ENCODE data around the gene GNA12. TPM values are rescaled to one million over a fixed set of nuclear protein-coding genes. Genes with fewer than 3 reads are reported as not detected.
A peak's percentile ranks its signal among the peaks of the same experiment; 100 is the strongest.

Gene GNA12
- total RNA-seq, 1 donor from 2014 or later: 48.5 TPM

DNA sequence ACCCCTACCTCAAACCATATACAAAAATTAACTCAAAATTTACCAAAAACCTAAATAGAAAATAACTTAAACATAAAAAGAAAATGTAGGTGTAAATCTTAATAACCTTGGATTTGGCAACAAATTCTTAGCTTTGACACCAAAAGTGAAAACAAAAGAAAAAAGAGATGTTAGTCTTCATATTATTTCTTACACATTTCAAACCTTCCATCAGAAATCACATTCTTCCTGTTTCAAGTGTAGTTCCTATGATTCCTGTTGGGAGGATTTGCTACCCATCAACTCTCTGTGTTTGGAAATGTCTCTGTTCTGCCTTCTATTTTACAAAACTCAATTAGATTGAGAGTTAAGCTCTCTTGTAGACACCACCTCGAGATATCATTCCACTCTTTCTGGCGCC is 62.0 kb downstream of the GNA12 start:
- no peak for DNase-seq (ENCODE audit: low spot score)

DNA sequence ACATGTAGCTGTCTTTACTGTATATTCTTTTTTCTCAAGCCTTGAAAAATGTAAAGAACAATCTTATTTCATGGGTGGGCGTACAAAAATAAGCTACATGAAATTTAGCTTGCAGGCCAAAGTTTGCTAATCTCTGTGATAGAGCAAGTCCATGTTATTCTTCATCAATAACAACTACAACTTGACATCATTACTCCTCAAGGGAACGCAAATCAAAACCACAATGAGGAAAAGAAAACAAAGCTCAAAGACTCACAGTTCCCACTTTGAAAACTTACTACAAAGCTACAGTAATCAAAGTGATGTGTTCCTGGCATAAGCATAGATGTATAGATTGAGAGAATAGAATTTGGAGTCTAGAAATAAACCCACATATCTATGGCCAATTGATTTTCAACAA is 62.5 kb downstream of the GNA12 start:
- no peak for DNase-seq (ENCODE audit: low spot score)

DNA sequence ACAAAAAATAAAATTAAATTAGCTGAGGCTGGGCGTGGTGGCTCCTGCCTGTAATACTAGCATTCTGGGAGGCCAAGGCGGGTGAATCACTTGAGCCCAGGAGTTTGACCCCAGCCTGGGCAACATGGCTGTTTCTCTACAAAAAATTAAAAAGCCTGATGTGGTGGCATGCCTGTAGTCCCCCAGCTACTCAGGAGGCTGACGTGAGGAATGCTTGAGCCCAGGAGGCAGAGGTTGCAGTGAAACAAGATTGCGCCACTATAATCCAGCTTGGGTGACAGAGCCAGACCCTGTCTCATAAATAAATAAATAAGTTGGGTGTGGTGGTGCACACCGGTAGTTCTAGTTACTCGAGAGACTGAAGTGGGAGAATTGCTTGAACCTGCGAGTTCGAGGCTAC is 65.1 kb downstream of the GNA12 start:
- no peak for DNase-seq (ENCODE audit: low spot score)

DNA sequence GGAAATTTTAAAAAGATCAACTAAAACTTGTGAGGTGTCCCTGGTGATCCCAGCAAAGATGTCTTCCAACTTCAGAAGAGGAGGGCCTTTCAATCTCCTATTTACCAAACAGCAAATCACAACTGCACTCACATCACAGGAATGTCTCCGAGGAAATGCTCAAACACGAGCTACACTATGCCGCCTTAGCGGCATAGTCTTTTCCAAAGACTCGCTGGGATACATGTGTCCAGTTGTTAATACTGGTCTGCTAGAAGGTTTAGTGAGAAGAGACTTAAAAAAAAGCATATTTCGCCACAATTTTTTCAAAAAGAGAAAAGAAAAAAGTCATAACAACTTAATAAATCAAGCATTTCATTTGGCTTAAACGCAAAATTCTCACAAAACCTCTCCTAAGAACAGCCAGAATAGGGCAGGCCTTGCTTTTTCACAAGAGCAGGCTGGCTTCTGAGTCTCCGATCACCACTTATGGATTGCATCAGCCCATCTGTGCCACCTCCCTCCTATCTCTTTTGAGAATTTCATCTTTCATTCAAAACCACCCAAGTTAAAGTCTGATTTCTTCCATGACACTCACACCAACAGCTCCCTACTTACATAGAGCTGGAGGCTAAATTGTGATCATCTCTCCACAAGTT is 66.1 kb downstream of the GNA12 start:
- DNase-seq (ENCODE audit: low spot score): no peak

DNA sequence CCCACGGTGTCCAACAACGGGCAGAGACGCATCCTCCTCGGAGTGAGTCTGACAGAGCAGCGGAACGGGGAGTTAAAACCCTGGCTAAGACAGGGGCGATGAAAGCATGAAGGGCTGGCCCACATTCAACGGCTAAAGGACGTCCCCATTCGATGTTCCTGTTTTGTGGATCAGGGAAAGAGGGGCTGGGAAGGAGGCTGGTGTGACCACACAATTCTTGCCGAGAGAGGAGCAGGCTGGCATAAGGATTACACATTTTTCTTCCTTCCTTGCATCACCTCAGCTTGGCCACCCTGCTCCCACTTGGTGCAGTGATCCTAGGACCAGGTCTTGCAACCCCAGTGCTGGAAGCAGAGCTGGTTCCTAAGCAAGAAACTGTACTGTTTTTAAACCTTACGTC is 67.7 kb downstream of the GNA12 start:
- no peak for DNase-seq (ENCODE audit: low spot score)

DNA sequence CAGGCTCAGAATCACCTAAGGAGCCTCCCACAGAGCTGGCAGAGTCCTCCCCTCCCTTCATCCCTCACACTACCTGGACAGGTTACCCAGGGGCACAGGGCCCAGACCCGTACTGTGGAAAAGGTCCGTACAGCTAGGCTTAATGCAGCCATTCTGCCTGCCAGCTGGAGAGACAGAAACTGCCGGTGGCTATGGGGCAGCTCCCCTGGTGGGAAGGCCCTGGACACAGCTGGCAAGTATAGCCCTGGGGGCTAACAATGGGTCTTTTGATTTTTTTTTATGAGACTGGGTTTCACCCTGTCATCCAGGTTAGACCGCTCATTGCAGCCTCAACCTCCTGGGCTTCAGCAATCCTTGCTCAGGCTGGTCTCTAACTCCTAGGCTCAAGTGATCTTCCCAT is 68.3 kb downstream of the GNA12 start:
- no peak for DNase-seq (ENCODE audit: low spot score)

DNA sequence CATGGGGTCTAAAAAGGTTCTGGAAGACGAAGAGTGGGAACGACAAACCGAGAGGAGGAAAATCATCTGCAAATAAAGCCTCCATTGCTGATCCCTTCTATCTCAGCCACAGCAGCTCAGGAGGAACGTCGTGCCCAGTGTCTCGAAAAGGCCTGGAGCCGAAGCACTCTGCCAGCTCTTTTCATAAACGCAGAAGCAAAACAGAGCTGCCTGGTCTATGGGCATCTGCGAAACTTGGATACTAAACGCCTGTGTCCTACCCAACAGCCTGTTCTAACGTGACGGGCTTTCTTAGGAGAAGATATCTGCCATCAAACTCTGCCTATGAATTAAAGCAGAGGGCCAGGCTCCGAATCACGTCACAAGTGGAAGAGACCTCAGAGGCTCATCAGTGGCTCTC is 68.7 kb downstream of the GNA12 start:
- no peak for DNase-seq (ENCODE audit: low spot score)

DNA sequence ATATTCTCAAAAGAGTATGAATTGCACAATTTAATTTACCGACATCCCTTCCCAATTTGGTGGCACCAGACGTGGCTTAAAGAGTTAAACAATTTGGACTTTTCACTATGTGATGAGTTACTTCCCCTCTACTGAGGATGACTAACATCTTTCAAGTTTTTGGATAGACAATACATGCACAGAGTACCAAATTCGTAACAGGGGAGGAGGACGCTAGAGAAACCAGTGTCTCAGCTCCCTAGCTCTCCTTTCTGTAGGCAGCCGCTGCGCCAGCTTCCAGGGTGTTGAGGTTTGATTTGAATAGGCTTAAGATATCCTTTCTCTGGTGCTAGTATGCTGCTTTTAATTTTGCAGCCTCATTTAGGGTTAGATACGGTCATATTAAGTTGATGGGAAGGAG is 69.2 kb downstream of the GNA12 start:
- no peak for DNase-seq (ENCODE audit: low spot score)

DNA sequence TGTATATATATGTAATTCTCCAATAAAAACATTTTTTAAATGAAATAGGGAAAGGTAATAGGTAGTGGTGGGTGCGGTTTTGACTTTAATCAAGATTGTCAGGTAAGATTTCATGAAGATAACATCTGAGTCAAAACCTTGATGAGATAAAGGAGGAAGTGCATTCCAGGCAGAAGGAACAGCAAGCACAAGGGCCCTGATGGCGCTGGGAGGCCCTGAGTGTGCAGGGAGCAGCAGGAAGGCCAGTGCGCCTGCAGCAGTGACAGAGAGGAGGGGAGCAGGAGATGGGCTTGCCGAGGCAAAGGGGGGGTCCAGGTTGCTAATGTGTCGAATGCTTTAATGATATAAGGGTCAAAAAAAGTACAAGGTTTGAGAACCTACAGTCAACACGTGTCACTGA is 69.8 kb downstream of the GNA12 start:
- no peak for DNase-seq (ENCODE audit: low spot score)

DNA sequence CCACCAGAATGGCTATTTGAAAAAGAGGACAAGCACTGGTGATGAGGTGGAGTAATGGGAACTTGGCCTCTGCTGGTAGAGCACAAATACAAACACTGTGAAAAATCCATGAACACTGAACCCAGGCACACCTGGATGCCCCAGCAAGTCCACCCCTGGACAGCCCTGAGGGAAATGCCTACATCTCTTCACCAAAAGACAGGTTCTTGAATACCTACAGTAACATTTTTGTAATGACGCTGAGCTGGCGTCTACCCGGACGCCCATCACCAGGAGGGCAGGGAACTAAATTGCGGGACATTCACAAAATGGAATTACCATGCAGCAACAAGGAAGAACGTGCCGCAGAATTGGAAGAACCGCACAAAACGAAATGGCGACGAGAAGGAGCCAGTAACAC is 70.5 kb downstream of the GNA12 start:
- no peak for DNase-seq (ENCODE audit: low spot score)

DNA sequence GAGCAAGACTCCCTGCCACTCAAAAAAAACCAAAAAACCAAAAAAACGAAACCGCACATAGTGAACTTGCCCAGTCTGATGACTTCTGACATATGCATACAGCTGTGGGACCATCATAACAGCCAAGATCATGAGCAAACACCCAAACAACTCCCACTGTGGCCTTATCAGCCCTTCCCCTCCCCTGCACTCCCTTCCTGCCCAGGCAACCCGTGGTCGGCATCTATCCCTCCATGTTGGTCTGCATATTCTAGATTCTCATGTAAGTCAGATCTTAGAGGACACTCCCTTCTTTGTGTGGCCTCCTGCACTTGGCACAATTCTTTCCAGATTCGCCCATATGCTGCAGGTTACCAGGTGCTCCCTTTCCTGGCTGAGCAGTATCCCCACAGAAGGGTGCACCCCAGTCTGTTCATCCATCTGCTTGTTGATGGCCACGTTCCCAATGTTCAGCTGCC is 72.8 kb downstream of the GNA12 start:
- no peak for DNase-seq (ENCODE audit: low spot score)

DNA sequence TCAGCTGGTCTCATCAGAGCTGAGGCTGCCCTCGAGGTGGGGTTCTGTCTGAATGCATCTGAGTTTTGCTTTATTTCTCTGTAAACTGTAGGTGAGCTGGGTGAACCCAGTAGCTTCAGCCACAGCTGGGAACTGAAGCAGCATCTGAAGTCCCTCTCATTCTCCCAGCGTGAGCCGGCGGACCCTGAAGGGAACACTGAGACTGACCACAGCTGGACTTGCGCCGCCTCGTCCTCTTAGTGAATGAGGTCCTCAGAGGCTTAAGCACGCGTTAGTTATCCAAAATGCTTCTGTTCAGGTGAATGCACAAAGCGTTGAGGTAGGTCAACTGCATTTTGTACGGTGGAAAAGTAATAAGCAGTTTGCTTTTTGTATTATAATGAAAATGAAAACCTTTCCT is 79.5 kb downstream of the GNA12 start:
- no peak for DNase-seq (ENCODE audit: low spot score)

DNA sequence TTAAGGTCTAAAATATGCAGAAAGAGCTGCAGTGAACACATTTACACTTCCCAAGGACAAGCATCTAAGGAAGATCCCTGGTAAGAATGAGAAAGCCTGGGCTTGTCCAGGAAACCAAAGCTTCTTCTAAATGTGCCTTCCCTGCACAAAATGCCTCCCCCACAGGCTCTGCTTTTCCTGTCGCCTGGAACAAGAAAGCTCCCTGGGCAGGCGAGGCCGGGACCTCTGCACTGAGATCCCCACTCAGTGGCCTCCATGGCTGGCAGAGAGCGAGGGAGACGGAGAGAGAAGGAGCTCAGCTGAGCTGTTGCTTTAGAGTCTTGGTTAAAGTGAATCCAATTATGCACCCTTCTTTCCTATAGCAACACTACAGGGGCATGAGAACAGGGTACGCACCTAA is 80.5 kb downstream of the GNA12 start:
- no peak for DNase-seq (ENCODE audit: low spot score)

DNA sequence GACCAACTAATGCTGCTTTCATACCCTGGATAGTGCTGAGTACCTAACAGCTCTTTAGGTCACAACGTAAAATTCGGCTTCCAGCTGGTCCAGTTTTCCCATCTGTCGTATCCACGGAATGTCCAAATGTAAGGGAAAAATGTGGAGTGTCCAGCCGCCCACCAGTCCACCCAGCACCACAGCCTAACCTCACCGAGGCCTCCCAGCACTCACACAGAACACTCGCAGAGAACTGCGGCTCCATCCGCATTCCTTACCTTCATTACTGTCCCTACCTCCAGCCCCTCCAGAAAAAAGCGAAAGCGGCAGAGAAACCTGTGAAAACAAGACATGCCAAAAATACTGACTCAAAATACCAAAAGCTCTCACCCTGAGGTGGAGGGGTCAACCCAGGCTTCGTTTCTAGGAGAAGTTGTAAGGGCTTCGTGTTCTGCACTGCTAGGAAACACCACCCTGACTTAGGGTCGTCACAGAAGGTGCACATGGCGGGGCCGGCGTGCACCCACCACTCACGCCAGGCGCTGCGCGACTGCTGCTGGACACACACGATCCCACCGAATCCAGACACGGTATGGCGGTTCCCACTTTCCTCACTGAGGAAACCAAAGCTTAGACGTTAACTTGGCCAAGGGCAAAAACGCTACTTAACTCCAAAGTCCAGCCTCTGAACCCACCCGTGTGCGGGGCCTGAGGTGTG is 82.2 kb downstream of the GNA12 start:
- no peak for DNase-seq (ENCODE audit: low spot score)

DNA sequence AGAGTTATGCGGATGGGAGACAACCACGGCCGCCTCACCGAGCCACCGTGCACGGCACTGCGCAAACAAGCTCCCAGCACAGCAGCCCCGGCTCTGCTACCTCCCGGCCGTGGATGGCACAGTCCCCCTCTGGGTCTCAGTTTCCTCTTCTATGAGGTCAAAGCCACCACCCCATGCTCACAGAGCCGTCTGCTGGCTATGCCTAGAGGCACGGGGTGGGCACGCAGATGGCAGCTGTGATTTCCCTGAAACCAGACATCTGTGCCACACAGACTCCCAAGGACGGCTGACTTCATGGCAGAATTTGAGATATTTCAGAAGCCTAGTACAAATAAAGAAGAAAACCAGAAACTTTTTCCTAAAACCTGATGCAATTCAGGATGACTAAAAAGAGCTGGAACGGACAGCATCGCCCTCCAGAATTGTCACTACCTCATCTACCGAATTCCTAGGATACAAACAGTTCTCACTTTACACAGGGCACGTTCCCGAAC is 82.9 kb downstream of the GNA12 start:
- DNase-seq (ENCODE audit: low spot score): no peak

DNA sequence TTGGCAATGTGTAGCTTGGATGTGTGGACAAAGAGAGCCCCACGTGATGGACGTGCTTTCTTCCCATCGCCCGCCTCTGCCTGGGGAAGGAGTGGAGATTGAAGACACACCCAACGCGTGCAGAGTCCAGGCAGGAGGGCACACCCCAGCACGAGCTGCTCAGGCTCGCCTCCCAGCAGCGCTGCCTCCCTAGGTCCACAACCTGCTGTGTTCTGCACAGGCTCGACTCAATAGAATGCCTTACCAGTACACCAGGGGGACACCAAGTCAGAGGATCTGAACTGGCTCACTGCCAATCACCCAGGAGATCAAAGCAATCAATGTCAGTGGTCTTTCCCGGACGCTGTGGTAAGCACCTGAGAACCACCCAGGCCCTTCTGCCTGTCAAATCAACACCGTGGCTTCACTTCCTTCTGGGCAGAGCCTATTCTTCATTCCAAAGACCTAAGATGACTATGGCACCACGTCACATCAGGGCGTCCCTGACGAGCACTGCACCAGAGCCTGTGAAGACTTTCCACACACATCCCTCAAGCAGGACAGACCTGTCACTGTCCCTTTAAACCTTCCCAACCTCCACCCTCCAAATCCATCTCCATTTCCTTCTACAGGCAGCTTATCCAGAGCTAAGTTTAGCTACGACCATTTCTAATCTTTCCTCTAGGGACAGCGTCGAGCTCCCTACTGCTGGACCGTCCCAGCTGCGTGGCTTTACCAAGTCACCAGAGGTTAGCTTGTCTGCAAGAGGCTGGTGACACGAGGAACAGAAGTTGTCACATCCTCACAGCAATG is 83.8 kb downstream of the GNA12 start:
- peak; percentile 83 for DNase-seq (ENCODE audit: low spot score)

DNA sequence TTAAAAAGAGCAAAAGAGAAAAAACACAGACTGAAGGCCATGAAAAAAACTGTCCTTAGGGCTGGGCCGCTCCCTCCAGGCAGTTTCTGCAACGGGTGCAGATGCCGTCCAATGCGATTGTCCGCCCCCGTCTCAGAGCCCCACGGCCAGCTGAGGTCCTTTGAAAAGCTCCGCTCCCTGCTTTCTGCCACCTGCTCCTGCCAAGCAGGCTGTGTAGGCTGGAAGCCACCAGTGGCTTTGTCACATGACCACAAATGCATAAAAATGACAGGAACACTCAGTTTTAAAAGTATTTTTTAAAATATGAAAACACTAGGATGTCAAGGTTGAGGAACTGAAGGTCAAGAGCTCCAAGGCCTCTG is 84.4 kb downstream of the GNA12 start:
- DNase-seq (ENCODE audit: low spot score): no peak

DNA sequence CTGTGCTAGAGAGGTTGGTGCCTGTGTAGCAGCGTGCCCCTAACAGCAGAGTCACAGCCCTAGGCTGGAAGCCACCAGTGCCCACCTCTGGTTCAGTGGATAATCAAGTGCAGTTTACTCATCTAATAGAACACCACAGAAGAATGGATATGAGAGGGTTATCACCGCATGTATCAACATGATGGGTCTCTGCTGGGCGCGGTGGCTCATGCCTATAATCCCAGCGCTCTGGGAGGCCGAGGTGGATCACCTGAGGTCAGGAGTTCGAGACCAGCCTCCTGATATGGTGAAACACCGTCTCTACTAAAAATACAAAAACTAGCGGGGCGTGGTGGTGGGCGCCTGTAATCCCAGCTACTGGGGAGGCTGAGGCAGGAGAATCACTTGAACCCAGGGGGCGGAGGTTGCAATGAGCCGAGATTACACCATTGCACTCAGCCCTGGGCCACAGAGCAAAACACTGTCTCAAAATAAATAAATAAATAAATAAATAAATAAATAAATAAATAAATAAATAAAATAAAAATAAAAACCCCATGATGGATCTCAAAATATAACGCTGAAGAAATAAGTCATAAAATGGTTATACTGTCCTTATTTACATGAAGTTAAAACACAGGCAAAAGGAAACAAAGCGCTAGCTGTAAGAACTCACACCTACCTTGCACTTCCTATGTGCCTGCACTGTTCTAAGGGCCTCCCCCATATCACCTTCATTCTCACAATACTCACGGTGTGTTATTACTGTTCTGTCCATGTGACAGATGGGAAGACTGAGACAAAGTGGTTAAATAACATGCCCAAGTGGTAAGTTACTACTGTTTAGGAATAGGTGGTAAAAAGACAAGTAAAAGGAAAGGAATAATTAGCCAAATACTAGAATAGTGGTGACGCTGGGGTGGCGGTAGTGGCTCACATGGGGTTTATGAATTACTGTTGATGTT is 85.2 kb downstream of the GNA12 start:
- no peak for DNase-seq (ENCODE audit: low spot score)

DNA sequence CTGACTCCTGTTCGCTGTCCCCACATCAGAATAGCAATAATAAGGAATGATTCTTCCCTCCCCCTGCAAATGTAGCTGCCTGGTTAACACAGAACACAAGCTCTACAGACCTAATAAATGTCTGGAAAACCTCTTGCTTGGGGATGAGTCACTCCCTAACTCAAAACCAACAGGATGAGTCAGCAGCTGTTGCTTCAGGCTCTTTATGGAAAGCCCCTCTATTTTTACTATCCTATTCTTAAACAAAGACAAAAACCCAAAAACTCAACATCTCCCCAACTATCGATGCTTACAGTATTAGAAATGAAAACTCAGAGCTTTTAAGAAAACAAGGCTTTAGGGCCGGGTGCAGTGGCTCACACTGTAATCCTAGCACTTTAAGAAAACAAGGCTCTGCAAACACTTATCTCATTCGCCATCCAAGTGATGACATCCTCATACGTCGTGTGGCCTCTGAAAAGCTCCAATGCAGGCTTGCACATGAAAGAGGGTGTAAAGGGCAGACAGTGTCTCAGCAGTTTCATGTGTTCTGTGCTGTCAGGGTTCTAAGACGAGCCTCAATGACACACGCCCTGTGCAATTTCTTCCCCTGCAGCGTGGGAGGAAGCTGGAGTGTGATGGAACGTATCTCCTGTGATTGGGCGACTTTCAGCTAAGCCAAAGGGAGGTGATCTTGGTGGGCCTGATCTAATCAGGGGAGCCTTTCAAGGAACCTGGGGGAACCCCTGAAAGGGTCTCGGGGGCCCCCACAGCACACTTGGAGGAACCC is 86.0 kb downstream of the GNA12 start:
- peak; percentile 57 for DNase-seq (ENCODE audit: low spot score)

DNA sequence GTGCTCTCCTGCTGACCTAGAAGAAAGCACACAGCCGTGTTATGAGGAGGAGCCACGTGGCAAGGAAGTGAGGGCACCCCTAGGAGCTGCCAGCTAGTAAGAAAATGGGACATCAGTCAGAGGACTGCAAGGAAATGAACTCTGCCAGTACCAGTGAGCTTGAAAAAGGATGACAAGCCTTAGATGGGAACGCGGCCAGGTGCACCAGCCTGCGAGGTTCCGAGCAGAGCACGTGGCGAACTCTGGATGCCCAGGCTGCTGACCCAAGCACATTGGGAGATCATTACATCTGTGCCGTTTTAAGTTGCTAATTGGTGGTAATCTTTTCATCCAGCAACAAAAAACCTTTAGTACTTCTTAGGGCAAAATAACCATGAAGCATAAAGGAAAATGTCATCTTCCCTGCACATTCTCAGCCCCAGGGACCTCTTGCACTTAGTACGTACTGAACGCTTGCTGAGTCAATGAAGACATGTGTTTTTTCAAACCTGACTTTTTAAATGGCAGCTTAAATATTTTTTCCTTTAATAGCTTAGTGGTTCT is 86.7 kb downstream of the GNA12 start:
- DNase-seq (ENCODE audit: low spot score): no peak

DNA sequence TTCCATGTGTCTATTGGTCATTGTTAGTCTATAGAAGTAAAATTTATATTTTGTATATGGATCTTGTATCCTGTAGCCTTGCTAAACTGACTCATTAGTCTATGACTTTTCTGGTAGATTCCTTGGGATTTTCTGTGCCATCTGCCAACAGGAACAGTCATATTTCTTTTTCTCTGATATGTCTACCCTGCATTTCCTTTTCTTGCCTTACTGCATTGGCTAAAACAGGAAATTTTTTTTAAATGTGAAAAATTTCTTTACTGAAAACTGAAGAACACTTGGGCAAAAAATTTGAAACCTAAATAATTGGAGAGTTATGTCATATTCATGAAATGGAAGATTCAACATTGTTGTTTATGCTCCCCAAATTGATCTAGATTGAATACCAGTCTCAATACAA is 88.6 kb downstream of the GNA12 start:
- no peak for DNase-seq (ENCODE audit: low spot score)
